WTC11 (cell line): ENCODE measurements around the gene RBPJ. TPM values are rescaled to one million over a fixed set of nuclear protein-coding genes. Genes with fewer than 3 reads are reported as not detected.

Source experiments
- ATAC-seq: fragments of 200-7000 bp; cut with Tn5 transposase; 2 replicates; pipeline ENCODE4 v1.10.0; 2021; ENCODE audit warnings: mild to moderate bottlenecking, moderate library complexity
- CTCF ChIA-PET: fragments of 300-600 bp; sonication (Branson Sonifier 250); formaldehyde crosslinking; loops from one replicate; lab custom pipeline; 2021; ENCODE audit warnings: antibody characterized with exemption; lab: Charles Lee
- POLR2A ChIA-PET: fragments of 350-600 bp; sonication (Branson Sonifier 250); formaldehyde crosslinking; loops from one replicate; lab custom pipeline; 2021; ENCODE audit warnings: antibody characterized with exemption; lab: Charles Lee
- DNase-seq: peaks from one replicate; pipeline ENCODE4 v3.0.0; 2021; ENCODE audit warnings: low spot score
- H3K27ac Mint-ChIP-seq: 2 replicates; pipeline ENCODE4 v1.8.0; 2021; ENCODE audit warnings: mixed read lengths
- H3K27me3 Mint-ChIP-seq: 2 replicates; pipeline ENCODE4 v1.8.0; 2021; ENCODE audit warnings: low read depth, mild to moderate bottlenecking, moderate library complexity, mixed read lengths
- H3K36me3 Mint-ChIP-seq: 2 replicates; pipeline ENCODE4 v1.8.0; 2021; ENCODE audit warnings: mixed read lengths
- H3K4me1 Mint-ChIP-seq: 2 replicates; pipeline ENCODE4 v1.8.0; 2022; ENCODE audit warnings: mixed read lengths
- H3K4me3 Mint-ChIP-seq: 2 replicates; pipeline ENCODE4 v1.8.0; 2021; ENCODE audit warnings: mild to moderate bottlenecking, moderate library complexity, mixed read lengths
- H3K9me3 Mint-ChIP-seq: 2 replicates; pipeline ENCODE4 v1.8.0; 2021; ENCODE audit warnings: mixed read lengths
- ARID4B ChIP-seq: sonication (generic); formaldehyde crosslinking; IDR thresholded peaks from 2 replicates; pipeline ENCODE4 v1.8.0; 2023; ENCODE audit warnings: missing genetic modification reagents, mild to moderate bottlenecking, borderline replicate concordance
- CREM ChIP-seq: sonication (generic); formaldehyde crosslinking; IDR thresholded peaks from 2 replicates; pipeline ENCODE4 v1.8.1; 2022; ENCODE audit warnings: mild to moderate bottlenecking, missing genetic modification reagents, moderate library complexity
- EMX1 ChIP-seq: fragments of 250-450 bp; sonication (Bioruptor Pico); IDR thresholded peaks from 2 replicates; pipeline ENCODE4 v1.8.0; 2021; ENCODE audit warnings: mild to moderate bottlenecking
- FOXK1 ChIP-seq: sonication (generic); formaldehyde crosslinking; IDR thresholded peaks from 2 replicates; pipeline ENCODE4 v1.8.0; 2022; ENCODE audit warnings: mild to moderate bottlenecking, moderate library complexity, missing genetic modification reagents
- MXD4 ChIP-seq: fragments of 250-450 bp; sonication (Bioruptor Pico); IDR thresholded peaks from 2 replicates; pipeline ENCODE4 v1.8.0; 2021; ENCODE audit warnings: mild to moderate bottlenecking, moderate library complexity, borderline replicate concordance
- NFE2L1 ChIP-seq: sonication (generic); formaldehyde crosslinking; IDR thresholded peaks from 2 replicates; pipeline ENCODE4 v1.8.1; 2023; ENCODE audit warnings: missing genetic modification reagents
- NFYB ChIP-seq: sonication (generic); formaldehyde crosslinking; conservative IDR thresholded peaks from 2 replicates; pipeline ENCODE4 v1.8.0; 2022; ENCODE audit warnings: low read depth, missing genetic modification reagents
- OVOL2 ChIP-seq: fragments of 250-450 bp; sonication (Bioruptor Pico); IDR thresholded peaks from 2 replicates; pipeline ENCODE4 v1.9.0; 2021; ENCODE audit warnings: mild to moderate bottlenecking, borderline replicate concordance
- SMAD3 ChIP-seq: sonication (generic); formaldehyde crosslinking; IDR thresholded peaks from 2 replicates; pipeline ENCODE4 v1.8.0; 2022; ENCODE audit warnings: missing genetic modification reagents, mild to moderate bottlenecking, borderline replicate concordance
- SP1 ChIP-seq: sonication (generic); formaldehyde crosslinking; conservative IDR thresholded peaks from 2 replicates; pipeline ENCODE4 v1.8.1; 2022; ENCODE audit warnings: missing genetic modification reagents
- ZNF232 ChIP-seq: sonication (generic); formaldehyde crosslinking; IDR thresholded peaks from 2 replicates; pipeline ENCODE4 v1.8.0; 2022; ENCODE audit warnings: mild to moderate bottlenecking, missing genetic modification reagents
- ZNF263 ChIP-seq: sonication (generic); formaldehyde crosslinking; IDR thresholded peaks from 2 replicates; pipeline ENCODE4 v1.8.1; 2022; ENCODE audit warnings: low read depth, mild to moderate bottlenecking, moderate library complexity, missing genetic modification reagents
- ZNF317 ChIP-seq: sonication (generic); formaldehyde crosslinking; IDR thresholded peaks from 2 replicates; pipeline ENCODE4 v1.8.1; 2023; ENCODE audit warnings: low read depth, mild to moderate bottlenecking, moderate library complexity, missing genetic modification reagents, borderline replicate concordance
- total RNA-seq: library from RNA; stranded (reverse); gene quantifications from 3 replicates; pipeline ENCODE4 v1.2.3, GENCODE V29; 2021
- TF ChIP-seq, protein P1 (sequence below): sonication (generic); formaldehyde crosslinking; IDR thresholded peaks from 2 replicates; pipeline ENCODE4 v1.8.1; 2022; ENCODE audit warnings: mild to moderate bottlenecking, missing genetic modification reagents, moderate library complexity, borderline replicate concordance
- TF ChIP-seq, protein P2 (sequence below): sonication (generic); formaldehyde crosslinking; conservative IDR thresholded peaks from 2 replicates; pipeline ENCODE4 v1.8.1; 2022; ENCODE audit warnings: mild to moderate bottlenecking, missing genetic modification reagents
- TF ChIP-seq, protein P3 (sequence below): sonication (generic); formaldehyde crosslinking; IDR thresholded peaks from 2 replicates; pipeline ENCODE4 v1.8.1; 2022; ENCODE audit warnings: mild to moderate bottlenecking, moderate library complexity, missing genetic modification reagents
- TF ChIP-seq, protein P4 (sequence below): sonication (generic); formaldehyde crosslinking; IDR thresholded peaks from 2 replicates; pipeline ENCODE4 v1.8.0; 2023; ENCODE audit warnings: mild to moderate bottlenecking, missing genetic modification reagents
- TF ChIP-seq, protein P5 (sequence below): sonication (generic); formaldehyde crosslinking; IDR thresholded peaks from 2 replicates; pipeline ENCODE4 v1.8.1; 2022; ENCODE audit warnings: missing genetic modification reagents, borderline replicate concordance
- TF ChIP-seq, protein P6 (sequence below): sonication (generic); formaldehyde crosslinking; IDR thresholded peaks from 2 replicates; pipeline ENCODE4 v1.8.0; 2022; ENCODE audit warnings: missing genetic modification reagents

The RBPJ gene
- total RNA-seq, 1 experiment from 2014 or later = 163 TPM

DNA sequence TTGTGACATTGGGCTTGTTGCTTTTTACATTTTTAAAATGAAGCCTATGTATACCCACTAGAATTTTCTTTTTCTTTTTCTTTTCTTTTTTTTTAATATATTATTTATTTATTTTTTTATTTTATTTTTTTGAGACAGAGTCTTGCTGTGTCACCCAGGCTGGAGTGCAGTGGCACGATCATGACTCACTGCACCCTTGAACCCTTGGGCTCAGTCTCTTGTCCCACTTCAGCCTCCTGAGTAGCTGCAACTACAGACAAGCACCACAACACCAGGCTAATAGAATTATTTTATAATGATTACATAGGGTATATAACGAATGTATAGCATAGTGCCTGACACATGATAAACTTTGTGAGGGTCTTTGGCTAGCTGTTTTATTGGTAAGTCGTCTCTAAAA is 64.9 kb downstream of the RBPJ start:
- DNase-seq (no peak), ATAC-seq (no peak)
- H3K27ac Mint-ChIP-seq = no peak overlapping the region
- TF ChIP-seq ARID4B (CRISPR knock-in tag) = no peak
- no peak for TF ChIP-seq ZNF317 (CRISPR knock-in tag)
- TF ChIP-seq, protein P1, sequence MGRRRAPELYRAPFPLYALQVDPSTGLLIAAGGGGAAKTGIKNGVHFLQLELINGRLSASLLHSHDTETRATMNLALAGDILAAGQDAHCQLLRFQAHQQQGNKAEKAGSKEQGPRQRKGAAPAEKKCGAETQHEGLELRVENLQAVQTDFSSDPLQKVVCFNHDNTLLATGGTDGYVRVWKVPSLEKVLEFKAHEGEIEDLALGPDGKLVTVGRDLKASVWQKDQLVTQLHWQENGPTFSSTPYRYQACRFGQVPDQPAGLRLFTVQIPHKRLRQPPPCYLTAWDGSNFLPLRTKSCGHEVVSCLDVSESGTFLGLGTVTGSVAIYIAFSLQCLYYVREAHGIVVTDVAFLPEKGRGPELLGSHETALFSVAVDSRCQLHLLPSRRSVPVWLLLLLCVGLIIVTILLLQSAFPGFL (CRISPR knock-in tag) = no peak
- TF ChIP-seq, protein P2, sequence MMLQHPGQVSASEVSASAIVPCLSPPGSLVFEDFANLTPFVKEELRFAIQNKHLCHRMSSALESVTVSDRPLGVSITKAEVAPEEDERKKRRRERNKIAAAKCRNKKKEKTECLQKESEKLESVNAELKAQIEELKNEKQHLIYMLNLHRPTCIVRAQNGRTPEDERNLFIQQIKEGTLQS = no peak
- no peak for TF ChIP-seq ZNF232
- TF ChIP-seq ZNF263 = no peak
- TF ChIP-seq, protein P3, sequence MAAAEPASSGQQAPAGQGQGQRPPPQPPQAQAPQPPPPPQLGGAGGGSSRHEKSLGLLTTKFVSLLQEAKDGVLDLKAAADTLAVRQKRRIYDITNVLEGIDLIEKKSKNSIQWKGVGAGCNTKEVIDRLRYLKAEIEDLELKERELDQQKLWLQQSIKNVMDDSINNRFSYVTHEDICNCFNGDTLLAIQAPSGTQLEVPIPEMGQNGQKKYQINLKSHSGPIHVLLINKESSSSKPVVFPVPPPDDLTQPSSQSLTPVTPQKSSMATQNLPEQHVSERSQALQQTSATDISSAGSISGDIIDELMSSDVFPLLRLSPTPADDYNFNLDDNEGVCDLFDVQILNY (CRISPR knock-in tag) = no peak
- TF ChIP-seq NFE2L1 (CRISPR knock-in tag) = no peak
- no peak for TF ChIP-seq EMX1
- TF ChIP-seq, protein P4, sequence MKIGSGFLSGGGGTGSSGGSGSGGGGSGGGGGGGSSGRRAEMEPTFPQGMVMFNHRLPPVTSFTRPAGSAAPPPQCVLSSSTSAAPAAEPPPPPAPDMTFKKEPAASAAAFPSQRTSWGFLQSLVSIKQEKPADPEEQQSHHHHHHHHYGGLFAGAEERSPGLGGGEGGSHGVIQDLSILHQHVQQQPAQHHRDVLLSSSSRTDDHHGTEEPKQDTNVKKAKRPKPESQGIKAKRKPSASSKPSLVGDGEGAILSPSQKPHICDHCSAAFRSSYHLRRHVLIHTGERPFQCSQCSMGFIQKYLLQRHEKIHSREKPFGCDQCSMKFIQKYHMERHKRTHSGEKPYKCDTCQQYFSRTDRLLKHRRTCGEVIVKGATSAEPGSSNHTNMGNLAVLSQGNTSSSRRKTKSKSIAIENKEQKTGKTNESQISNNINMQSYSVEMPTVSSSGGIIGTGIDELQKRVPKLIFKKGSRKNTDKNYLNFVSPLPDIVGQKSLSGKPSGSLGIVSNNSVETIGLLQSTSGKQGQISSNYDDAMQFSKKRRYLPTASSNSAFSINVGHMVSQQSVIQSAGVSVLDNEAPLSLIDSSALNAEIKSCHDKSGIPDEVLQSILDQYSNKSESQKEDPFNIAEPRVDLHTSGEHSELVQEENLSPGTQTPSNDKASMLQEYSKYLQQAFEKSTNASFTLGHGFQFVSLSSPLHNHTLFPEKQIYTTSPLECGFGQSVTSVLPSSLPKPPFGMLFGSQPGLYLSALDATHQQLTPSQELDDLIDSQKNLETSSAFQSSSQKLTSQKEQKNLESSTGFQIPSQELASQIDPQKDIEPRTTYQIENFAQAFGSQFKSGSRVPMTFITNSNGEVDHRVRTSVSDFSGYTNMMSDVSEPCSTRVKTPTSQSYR (CRISPR knock-in tag) = no peak
- TF ChIP-seq SP1 (CRISPR knock-in tag) = no peak
- no peak for TF ChIP-seq CREM (CRISPR knock-in tag)
- TF ChIP-seq, protein P5, sequence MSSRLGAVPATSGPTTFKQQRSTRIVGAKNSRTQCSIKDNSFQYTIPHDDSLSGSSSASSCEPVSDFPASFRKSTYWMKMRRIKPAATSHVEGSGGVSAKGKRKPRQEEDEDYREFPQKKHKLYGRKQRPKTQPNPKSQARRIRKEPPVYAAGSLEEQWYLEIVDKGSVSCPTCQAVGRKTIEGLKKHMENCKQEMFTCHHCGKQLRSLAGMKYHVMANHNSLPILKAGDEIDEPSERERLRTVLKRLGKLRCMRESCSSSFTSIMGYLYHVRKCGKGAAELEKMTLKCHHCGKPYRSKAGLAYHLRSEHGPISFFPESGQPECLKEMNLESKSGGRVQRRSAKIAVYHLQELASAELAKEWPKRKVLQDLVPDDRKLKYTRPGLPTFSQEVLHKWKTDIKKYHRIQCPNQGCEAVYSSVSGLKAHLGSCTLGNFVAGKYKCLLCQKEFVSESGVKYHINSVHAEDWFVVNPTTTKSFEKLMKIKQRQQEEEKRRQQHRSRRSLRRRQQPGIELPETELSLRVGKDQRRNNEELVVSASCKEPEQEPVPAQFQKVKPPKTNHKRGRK = no peak
- TF ChIP-seq SMAD3 (CRISPR knock-in tag) = no peak
- TF ChIP-seq, protein P6, sequence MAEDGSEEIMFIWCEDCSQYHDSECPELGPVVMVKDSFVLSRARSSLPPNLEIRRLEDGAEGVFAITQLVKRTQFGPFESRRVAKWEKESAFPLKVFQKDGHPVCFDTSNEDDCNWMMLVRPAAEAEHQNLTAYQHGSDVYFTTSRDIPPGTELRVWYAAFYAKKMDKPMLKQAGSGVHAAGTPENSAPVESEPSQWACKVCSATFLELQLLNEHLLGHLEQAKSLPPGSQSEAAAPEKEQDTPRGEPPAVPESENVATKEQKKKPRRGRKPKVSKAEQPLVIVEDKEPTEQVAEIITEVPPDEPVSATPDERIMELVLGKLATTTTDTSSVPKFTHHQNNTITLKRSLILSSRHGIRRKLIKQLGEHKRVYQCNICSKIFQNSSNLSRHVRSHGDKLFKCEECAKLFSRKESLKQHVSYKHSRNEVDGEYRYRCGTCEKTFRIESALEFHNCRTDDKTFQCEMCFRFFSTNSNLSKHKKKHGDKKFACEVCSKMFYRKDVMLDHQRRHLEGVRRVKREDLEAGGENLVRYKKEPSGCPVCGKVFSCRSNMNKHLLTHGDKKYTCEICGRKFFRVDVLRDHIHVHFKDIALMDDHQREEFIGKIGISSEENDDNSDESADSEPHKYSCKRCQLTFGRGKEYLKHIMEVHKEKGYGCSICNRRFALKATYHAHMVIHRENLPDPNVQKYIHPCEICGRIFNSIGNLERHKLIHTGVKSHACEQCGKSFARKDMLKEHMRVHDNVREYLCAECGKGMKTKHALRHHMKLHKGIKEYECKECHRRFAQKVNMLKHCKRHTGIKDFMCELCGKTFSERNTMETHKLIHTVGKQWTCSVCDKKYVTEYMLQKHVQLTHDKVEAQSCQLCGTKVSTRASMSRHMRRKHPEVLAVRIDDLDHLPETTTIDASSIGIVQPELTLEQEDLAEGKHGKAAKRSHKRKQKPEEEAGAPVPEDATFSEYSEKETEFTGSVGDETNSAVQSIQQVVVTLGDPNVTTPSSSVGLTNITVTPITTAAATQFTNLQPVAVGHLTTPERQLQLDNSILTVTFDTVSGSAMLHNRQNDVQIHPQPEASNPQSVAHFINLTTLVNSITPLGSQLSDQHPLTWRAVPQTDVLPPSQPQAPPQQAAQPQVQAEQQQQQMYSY (CRISPR knock-in tag) = no peak
- TF ChIP-seq MXD4 (CRISPR knock-in tag) = no peak
- no peak for TF ChIP-seq FOXK1 (CRISPR knock-in tag)
- no peak for TF ChIP-seq NFYB (CRISPR knock-in tag)
- TF ChIP-seq OVOL2 (CRISPR knock-in tag) = no peak
- ChIA-PET CTCF (interaction anchor here (0.7 to 0.9 kb wide), 2 partner anchors 55 to 60 kb away, joined by 3 read pairs; no protein-coding TSS in a partner anchor), POLR2A (no interaction called here)
- no peaks in the 10 kb centered on the region for H3K27me3 Mint-ChIP-seq
- peaks cover 42% of the 10 kb centered on the region for H3K36me3 Mint-ChIP-seq
- H3K9me3 Mint-ChIP-seq = no peaks in the 10 kb centered on the region
- H3K4me1 Mint-ChIP-seq = peaks cover 38% of the 10 kb centered on the region
- no peak overlapping the region for H3K4me3 Mint-ChIP-seq
